Measurements from ENCODE around the gene HBE1. TPM values are rescaled to one million over a fixed set of nuclear protein-coding genes. Genes with fewer than 3 reads are reported as not detected.

HBE1 gene
- total RNA-seq, 1 donor from 2014 or later, result 15.1 TPM

Other genes with a start within 250 kb of the HBE1 start
- gene OR52J3, start 223.4 kb downstream of the HBE1 start, total RNA-seq, result not detected
- not detected for gene OR52E2, start 210.3 kb downstream of the HBE1 start, total RNA-seq
- gene OR52E1, start 200.4 kb downstream of the HBE1 start, total RNA-seq, result not detected
- gene OR52A5, start 131.6 kb downstream of the HBE1 start, total RNA-seq, result not detected
- under 0.01 TPM for gene OR52A1, start 115.2 kb downstream of the HBE1 start, total RNA-seq
- not detected for gene OR51V1, start 69.3 kb downstream of the HBE1 start, total RNA-seq
- gene HBB, start 42.9 kb downstream of the HBE1 start, total RNA-seq, result 552 TPM
- gene HBD, start 35.5 kb downstream of the HBE1 start, total RNA-seq, result not detected
- 2.0 TPM for gene HBG1, start 20.1 kb downstream of the HBE1 start, total RNA-seq
- 2,646 TPM for gene HBG2, start 15.2 kb downstream of the HBE1 start, total RNA-seq
- 0.41 TPM for gene OR51B4, start 32.0 kb upstream of the HBE1 start, total RNA-seq
- 0.41 TPM for gene OR51B2, start 54.4 kb upstream of the HBE1 start, total RNA-seq
- gene OR51B5, start 73.6 kb upstream of the HBE1 start, total RNA-seq, result 0.82 TPM
- not detected for gene OR51B6, start 81.6 kb upstream of the HBE1 start, total RNA-seq
- not detected for gene OR51M1, start 113.9 kb upstream of the HBE1 start, total RNA-seq
- not detected for gene OR51Q1, start 152.2 kb upstream of the HBE1 start, total RNA-seq
- gene OR51I1, start 171.6 kb upstream of the HBE1 start, total RNA-seq, result not detected
- not detected for gene OR51I2, start 179.4 kb upstream of the HBE1 start, total RNA-seq
- not detected for gene OR52D1, start 218.7 kb upstream of the HBE1 start, total RNA-seq
- gene UBQLN3, start 240.0 kb upstream of the HBE1 start, total RNA-seq, result under 0.01 TPM
- gene UBQLNL, start 246.8 kb upstream of the HBE1 start, total RNA-seq, result under 0.01 TPM